GM18508 (cell line): Measurements from ENCODE around the gene VDR.
"Not testable (repeated sequence)": the region's sequence is repeated elsewhere in the genome, so short reads cannot be mapped to it uniquely, and the experiment has no call there.

Experiments
- ATAC-seq: cut with Tn5 transposase; IDR thresholded peaks from one replicate; pipeline ENCODE4 v1.9.1; 2021; ENCODE audit warnings: moderate number of reproducible peaks; ENCODE audit not compliant: insufficient read depth, unreplicated experiment

Gene VDR

DNA sequence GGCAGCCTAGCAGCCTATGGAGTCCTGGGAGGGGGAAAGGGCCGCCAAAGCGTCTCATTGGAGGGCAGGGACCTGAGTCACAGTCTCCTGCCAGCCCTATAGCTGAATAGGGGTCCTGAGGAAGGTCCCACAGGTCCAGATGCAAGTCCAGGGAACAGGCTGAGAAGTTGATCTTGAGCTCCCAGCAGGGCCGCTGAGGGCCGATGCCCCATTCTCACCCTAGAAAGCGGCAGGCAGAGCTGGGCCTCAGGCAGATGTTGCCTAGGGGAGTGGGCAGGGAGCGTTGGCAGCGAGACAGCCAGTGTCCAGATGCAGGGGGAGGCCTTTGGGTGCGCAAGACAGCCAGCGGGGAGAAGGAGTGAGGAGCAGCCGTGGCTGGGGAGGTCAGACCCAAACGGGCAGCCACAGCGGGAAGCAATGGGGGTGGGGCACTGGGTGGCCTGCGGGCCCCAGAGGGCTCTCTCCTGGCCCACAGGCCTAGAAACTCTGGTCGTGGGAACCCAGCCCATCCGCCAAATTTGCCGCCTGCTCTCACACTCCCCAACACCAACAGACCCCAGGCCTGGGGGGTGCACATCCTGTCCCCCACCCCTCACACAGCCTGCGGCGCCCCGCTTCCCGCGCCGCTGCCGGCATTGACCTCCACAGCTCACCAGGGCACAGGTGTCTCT is 86.2 kb downstream of the VDR start:
- ATAC-seq = no peak

DNA sequence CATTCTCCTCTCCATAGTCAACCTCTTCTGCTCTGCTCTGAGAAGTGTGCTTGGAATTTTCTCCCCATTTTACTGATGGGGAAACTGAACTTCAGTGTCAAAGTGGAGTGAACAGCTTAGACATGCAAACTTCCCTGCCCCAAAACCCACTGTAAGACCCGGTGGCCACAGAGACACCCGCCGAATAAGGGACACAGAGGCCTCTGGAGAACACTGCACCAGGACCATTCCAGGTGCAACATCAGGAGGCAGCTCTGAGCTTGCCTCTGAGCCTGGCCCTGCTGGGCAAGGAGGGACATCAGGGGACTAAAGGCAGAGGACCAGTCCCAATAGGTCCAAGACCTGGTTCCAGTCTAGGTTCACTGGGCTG is 86.8 kb downstream of the VDR start:
- ATAC-seq = no peak

DNA sequence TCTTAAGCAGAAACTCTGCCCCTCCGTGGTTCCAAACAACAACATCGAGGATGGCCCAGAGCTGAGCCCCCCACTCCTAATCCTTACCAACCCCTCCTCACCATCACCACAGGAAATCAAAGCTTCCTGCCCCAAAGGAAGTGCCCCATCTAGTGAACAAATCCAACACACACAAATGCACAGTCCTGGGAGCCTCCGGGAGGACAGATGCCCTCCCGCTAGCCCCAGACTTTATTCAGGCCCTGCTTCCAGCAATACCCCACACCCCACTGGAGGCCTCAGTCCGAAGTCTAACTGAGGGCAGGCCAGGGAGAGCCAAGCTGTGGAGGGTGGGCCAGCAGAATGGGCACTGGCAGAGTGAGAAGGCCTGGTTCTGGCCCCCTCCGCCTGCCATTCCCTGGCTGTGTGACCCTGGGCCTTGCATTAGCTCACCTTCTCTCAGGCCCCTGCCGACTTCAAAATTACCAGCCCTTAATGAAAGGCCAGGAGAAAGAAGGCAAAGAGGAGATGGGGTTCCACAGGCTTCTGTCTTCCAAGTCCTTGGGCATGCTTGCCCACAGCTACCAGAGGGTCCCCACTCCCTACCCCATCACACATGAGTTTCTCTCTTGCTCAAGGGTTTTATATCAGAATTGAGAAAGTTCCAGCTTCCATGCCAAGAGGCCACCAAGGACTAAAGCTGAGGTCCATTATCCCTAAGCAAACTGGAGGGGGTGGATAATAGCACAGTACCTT is 87.4 kb downstream of the VDR start:
- no peak for ATAC-seq

GRCh38 chr12:47816403-47817271 is 88.2 kb downstream of the VDR start:
- ATAC-seq = no peak

DNA sequence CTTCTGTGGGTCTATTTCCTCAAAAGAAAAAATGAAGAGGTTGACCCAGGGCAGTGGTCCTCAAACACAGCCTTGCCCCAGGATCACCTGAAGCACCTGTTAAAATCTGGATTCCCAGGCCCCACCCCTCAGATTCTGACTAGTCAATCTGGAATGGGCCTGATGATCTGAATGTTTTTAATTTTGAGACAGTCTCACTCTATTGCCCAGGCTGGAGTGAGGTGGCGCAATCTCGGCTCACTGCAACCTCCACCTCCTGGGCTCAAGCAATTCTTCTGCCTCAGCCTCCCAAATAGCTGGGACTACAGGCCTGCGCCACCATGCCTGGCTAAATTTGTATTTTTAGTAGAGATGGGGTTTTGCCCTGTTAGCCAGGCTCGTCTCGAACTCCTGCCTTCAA is 89.3 kb downstream of the VDR start:
- ATAC-seq = not testable (repeated sequence)

GRCh38 chr12:47814539-47815170 is 90.1 kb downstream of the VDR start:
- ATAC-seq = no peak

- ATAC-seq = peak; percentile 35
Observed at GRCh38 chr12:47813511-47814196, 91.1 kb downstream of the VDR start.

- ATAC-seq = no peak
Observed at GRCh38 chr12:47812797-47813510, 91.8 kb downstream of the VDR start.

DNA sequence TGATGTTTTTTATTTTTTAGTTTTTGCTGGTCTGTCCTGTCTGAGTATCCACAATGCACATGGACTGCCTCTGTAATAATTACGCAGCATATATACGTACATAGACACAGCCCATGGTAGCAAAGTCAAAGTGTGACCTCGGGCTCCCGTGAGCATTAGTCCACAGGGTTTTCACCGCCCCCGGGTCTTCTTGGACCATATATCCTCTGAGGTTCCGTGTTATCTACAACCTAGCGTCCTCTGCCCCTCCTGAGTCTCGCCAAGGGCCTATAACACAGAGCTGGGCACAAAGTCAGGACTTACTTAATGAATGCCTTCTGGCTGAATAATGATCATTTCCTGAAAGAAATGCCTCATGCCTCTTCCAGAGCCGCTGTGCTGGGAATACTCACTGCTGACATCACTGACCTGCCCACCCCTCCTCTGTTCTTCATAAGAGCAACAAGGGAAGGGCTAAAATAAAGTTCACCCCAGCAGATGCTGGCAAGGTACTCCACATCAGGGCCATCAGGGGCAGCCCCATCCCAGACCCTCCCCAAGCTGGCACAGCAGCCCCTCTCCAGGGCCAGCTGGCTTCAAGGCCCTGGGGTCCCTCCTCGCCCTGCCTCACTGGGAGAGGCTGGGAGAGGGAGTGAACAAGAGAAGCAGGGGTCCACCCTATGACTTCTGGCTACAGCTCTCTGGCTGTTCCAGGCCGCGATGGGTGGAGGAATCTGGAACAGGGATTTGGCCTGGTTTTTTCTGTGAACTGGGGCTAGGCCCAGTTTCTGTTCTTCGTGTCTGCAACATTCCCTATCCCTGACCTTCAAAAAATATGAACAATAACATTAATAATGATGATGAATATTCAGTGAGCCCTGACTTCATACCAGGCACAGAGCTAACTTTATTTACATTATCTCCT is 93.0 kb downstream of the VDR start:
- ATAC-seq = no peak

GRCh38 chr12:47811072-47811396 is 93.8 kb downstream of the VDR start:
- ATAC-seq = no peak

DNA sequence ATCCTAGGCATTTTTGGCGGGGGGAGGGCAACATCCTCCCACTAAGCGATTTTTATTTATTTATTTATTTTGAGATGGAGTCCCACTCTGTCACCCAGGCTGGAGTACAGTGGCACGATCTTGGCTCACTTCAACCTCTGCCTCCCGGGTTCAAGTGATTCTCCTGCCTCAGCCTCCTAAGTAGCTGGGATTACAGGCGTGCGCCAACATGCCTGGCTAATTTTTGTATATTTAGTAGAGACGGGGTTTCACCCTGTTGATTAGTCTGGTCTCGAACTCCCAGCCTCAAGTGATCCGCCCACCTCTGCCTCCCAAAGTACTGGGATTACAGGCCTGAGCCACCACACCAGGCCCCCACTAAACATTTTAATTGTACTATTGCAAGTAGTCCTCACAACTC is 95.3 kb downstream of the VDR start:
- ATAC-seq = not testable (repeated sequence)

- no peak for ATAC-seq
Observed at GRCh38 chr12:47808574-47809365, 96.0 kb downstream of the VDR start.

DNA sequence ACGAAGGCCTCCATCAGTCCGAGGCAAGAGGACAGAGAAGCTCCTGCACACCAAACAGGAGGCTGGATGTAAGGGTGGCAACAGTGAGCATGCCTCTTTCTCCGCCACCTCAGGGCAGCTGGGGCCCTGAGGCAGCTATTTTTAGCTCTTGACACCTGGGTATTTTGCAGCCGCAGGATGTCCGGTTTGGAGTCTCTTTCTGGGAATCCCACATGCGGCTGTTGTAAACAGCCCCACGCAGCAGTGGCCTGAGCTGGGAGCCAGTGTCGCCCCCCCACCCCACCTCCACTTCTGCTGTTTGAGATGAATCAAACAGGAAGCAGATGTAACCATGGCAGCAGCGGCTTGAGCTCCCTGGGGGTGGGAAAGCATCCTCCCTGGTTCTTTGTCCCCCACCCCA is 96.7 kb downstream of the VDR start:
- ATAC-seq = no peak

- no peak for ATAC-seq
Observed at GRCh38 chr12:47807338-47807737, 97.5 kb downstream of the VDR start.

GRCh38 chr12:47805417-47805816 is 99.4 kb downstream of the VDR start:
- ATAC-seq = no peak

DNA sequence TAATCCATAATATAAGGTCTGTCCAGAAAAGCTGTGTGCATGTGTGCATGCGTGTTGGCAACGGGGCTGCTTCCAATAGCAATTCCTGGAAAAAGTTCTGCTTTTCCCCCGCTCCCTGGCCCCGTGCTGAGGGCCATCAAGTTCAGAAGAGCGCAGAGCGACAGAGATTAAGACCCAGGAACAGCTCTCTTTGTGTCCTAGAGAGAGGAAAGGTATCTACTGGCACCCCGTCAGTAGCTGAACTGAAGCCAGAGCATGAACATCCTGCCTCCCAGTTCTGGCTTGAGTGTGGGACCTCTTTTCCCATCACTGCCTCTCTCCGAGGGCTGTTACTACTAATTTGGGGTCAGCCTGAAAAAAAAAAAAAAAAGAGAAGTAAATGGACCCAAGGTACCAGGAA is 100.6 kb downstream of the VDR start:
- no peak for ATAC-seq

DNA sequence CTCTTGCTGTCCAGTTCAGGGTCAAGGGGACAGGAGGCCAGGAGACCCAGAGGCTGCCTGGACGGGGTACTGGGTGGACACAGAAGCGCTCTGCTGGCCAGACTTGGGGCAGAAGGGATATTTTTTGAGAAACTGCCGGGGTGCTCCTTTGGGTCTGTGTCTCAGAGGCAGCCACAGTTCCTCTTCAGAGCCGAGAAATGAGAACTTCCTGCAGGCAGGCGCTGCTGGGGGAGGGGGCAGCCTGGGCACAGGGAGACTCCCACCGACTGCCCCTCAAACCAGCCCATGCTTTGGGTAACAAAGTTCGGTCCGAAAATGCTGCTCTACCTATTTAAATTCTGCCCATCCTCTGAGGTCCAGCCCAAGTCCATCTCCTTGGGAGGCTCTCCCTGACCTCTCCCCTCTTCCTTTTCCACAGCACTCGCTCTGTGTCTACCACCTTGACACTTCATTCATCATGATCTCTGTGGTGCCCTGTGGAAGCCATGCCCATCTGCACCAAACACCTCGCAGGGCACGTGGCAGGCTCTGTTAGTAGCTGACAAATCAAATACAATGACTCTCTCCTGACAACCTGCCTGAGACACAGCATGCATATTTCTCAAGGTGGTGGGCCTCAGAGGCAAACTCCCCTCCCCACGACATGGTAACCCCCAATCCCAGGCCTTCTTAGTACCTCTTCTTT is 101.5 kb downstream of the VDR start:
- ATAC-seq = no peak
